A673 (cell line): Measurements from ENCODE around the gene RASD2. TPM values are rescaled to one million over a fixed set of nuclear protein-coding genes. Genes with fewer than 3 reads are reported as not detected.

Experiments used
- BruUV-seq: library from RNA; stranded (reverse); fragments of 400-500 nt; replicated peaks from 2 replicates; lab custom pipeline; 2021; lab: Mats Ljungman, UMichigan
- CTCF ChIA-PET: fragments of 300-600 bp; sonication (Branson Sonifier 250); formaldehyde crosslinking; loops from one replicate; lab custom pipeline; 2022; ENCODE audit warnings: antibody characterized with exemption; lab: Charles Lee
- POLR2A ChIA-PET: fragments of 300-600 bp; sonication (Branson Sonifier 250); formaldehyde crosslinking; loops from one replicate; lab custom pipeline; 2022; ENCODE audit warnings: antibody characterized with exemption; ENCODE audit not compliant: low non-redundant PET; lab: Charles Lee
- DNase-seq: peaks from one replicate; pipeline ENCODE4 v3.0.0-alpha.2; 2015; ENCODE audit warnings: low spot score
- H3K27ac ChIP-seq: fragments of 200-600 bp; sonication (generic); 2 replicates; pipeline ENCODE4 v1.5.1; 2016; ENCODE audit warnings: mixed run types, low read depth, mild to moderate bottlenecking, mixed read lengths, antibody characterized with exemption, low read length; ENCODE audit not compliant: poor library complexity, severe bottlenecking
- H3K27me3 ChIP-seq: fragments of 200-600 bp; sonication (generic); replicated peaks from 2 replicates; pipeline ENCODE4 v1.6.1; 2017; ENCODE audit warnings: mixed run types, low read depth, mild to moderate bottlenecking, mixed read lengths, antibody characterized with exemption, low read length; ENCODE audit not compliant: insufficient read depth, poor library complexity
- H3K36me3 ChIP-seq: fragments of 200-600 bp; sonication (generic); 2 replicates; pipeline ENCODE4 v1.6.1; 2016; ENCODE audit warnings: mixed run types, mild to moderate bottlenecking, mixed read lengths, antibody characterized with exemption, low read length; ENCODE audit not compliant: insufficient read depth, poor library complexity, severe bottlenecking
- H3K4me1 ChIP-seq: fragments of 200-600 bp; sonication (generic); 2 replicates; pipeline ENCODE4 v1.6.1; 2017; ENCODE audit warnings: mixed run types, mild to moderate bottlenecking, mixed read lengths, antibody characterized with exemption, low read length; ENCODE audit not compliant: insufficient read depth, poor library complexity, severe bottlenecking
- H3K4me3 ChIP-seq: fragments of 200-600 bp; sonication (generic); 2 replicates; pipeline ENCODE4 v1.5.1; 2016; ENCODE audit warnings: low read depth, mixed run types, mild to moderate bottlenecking, mixed read lengths, low read length; ENCODE audit not compliant: poor library complexity, severe bottlenecking
- H3K9me3 ChIP-seq: fragments of 200-600 bp; sonication (generic); 2 replicates; pipeline ENCODE4 v1.6.1; 2016; ENCODE audit warnings: mixed run types, low read depth, mild to moderate bottlenecking, mixed read lengths, antibody characterized with exemption, low read length; ENCODE audit not compliant: poor library complexity, severe bottlenecking
- EZH2 ChIP-seq: fragments of 200-600 bp; sonication (generic); IDR thresholded peaks from 2 replicates; pipeline ENCODE4 v1.6.1; 2017; ENCODE audit warnings: borderline replicate concordance, low read depth, mild to moderate bottlenecking, mixed read lengths, antibody characterized with exemption, low read length; ENCODE audit not compliant: poor library complexity, severe bottlenecking
- intact Hi-C: fragments of 100-400 bp; cut with micrococcal nuclease; formaldehyde crosslinking; loops from one replicate; pipeline ENCODE4 v1.10.0; 2022; ENCODE audit not compliant: unreplicated experiment
- total RNA-seq: library from RNA; stranded (reverse); gene quantifications from 2 replicates; pipeline ENCODE4 v1.2.3, GENCODE V29; 2021
- TF ChIP-seq, protein P1 (sequence below): fragments of 300-800, 200-600 bp; sonication (generic); conservative IDR thresholded peaks from 2 replicates; pipeline ENCODE4 v1.5.1; 2017; ENCODE audit warnings: low read depth, mild to moderate bottlenecking, antibody characterized with exemption, low read length, moderate library complexity, mixed read lengths

The RASD2 gene
- total RNA-seq, 1 experiment from 2014 or later = 1.3 TPM

DNA sequence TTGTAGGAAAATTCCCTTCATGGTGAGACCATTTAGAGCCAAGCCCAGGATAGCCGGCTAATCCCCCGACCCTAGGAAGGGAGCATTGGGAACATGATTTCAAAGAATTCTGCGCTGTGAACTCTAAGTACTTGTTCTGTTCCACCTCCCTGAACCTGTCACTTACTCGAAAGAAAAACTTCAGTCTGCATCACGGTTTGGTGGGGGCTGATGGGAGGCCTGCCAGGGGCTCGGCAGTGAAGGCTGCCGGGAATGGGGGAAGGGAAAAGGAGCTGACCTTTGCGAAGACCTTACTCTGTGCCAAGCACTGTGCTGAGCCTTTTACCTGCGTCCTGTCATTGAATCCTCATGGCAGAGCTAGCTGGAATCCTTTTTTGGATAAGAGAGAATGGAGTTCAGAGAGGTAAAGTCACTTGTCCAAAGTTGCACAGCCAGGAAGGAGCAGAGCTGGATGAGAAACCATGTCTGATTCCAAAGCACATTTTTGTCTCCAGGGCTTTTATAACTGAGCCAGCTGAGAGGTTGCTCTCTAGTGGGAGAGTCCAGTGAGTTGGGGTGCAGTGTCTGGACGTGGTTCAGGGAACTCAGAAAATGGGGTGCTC, 15.4 kb downstream of the RASD2 start:
- BruUV-seq = no TSS peak
- CTCF ChIA-PET = interaction anchor here (0.6 kb wide), 1 partner anchor 188 kb away, joined by 6 read pairs; no protein-coding TSS in a partner anchor
- no peaks in the 10 kb centered on the region for H3K36me3 ChIP-seq
- H3K27me3 ChIP-seq = no peaks in the 10 kb centered on the region
- no peak for DNase-seq
- H3K4me1 ChIP-seq = peaks cover 16% of the 10 kb centered on the region
- no peak overlapping the region for H3K27ac ChIP-seq
- no peak overlapping the region for H3K4me3 ChIP-seq
- TF ChIP-seq EZH2 = no peak
- TF ChIP-seq, protein P1, sequence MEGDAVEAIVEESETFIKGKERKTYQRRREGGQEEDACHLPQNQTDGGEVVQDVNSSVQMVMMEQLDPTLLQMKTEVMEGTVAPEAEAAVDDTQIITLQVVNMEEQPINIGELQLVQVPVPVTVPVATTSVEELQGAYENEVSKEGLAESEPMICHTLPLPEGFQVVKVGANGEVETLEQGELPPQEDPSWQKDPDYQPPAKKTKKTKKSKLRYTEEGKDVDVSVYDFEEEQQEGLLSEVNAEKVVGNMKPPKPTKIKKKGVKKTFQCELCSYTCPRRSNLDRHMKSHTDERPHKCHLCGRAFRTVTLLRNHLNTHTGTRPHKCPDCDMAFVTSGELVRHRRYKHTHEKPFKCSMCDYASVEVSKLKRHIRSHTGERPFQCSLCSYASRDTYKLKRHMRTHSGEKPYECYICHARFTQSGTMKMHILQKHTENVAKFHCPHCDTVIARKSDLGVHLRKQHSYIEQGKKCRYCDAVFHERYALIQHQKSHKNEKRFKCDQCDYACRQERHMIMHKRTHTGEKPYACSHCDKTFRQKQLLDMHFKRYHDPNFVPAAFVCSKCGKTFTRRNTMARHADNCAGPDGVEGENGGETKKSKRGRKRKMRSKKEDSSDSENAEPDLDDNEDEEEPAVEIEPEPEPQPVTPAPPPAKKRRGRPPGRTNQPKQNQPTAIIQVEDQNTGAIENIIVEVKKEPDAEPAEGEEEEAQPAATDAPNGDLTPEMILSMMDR = no peak
- POLR2A ChIA-PET = no interaction called here
- H3K9me3 ChIP-seq = no peaks in the 10 kb centered on the region
- intact Hi-C loops = no loop called here

GRCh38 chr22:35556666-35557065, 16.0 kb downstream of the RASD2 start:
- TF ChIP-seq, protein P1 = no peak
- no peak for TF ChIP-seq EZH2
- Histone ChIP-seq H3K27ac (no peak overlapping the region), H3K4me3 (no peak overlapping the region), H3K36me3 (no peaks in the 10 kb centered on the region), H3K4me1 (peaks cover 22% of the 10 kb centered on the region), H3K27me3 (no peaks in the 10 kb centered on the region), H3K9me3 (no peaks in the 10 kb centered on the region)
- intact Hi-C loops = no loop called here
- no peak for DNase-seq
- POLR2A ChIA-PET = no interaction called here
- no TSS peak for BruUV-seq
- CTCF ChIA-PET = no interaction called here

DNA sequence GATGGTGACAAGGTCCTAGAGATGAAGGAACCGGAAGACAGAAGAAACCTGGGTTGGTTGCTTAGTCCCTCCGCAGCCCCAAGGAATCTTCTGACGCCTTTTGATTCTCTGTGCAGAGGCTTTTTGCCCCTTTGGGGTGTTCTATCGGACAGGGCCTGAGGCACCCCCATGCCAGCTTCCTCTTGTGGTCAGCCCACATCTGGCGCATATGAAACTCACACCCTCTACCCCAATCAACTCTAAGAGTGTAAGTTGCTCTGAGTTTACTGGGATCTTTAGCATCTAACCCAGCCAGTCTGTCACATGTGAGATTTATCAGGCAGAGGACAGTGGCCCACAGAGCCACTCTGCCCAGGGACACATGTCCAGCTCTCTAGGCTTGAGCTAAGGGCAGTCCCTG, 17.4 kb downstream of the RASD2 start:
- ChIA-PET POLR2A (no interaction called here), CTCF (no interaction called here)
- Histone ChIP-seq H3K27me3 (no peaks in the 10 kb centered on the region), H3K27ac (no peak overlapping the region), H3K36me3 (no peaks in the 10 kb centered on the region), H3K9me3 (no peaks in the 10 kb centered on the region), H3K4me3 (no peak overlapping the region), H3K4me1 (peaks cover 27% of the 10 kb centered on the region)
- no TSS peak for BruUV-seq
- TF ChIP-seq, protein P1 = no peak
- TF ChIP-seq EZH2 = no peak
- intact Hi-C loops = no loop called here
- no peak for DNase-seq
